Transverse colon (tissue), 4 donors: ENCODE data around the gene MACROH2A1. TPM values are rescaled to one million over a fixed set of nuclear protein-coding genes. Genes with fewer than 3 reads are reported as not detected.

Experiments used
- DNase-seq: peaks from one replicate; pipeline ENCODE4 v3.0.0-alpha.2; 2019
- H3K27ac ChIP-seq, 4 donors: fragments of 200-600 bp; sonication (generic); 2 replicates each; pipeline ENCODE4 v1.5.1; 2016 to 2018; ENCODE audit warnings: inconsistent platforms in 4 of 4
- H3K27me3 ChIP-seq: fragments of 200-600 bp; sonication (generic); 2 replicates; pipeline ENCODE4 v1.5.1; 2017; ENCODE audit warnings: inconsistent platforms
- H3K36me3 ChIP-seq, 4 donors: fragments of 200-600 bp; sonication (generic); 2 replicates each; pipeline ENCODE4 v1.5.1; 2017 to 2019; ENCODE audit warnings: inconsistent platforms in 4 of 4
- H3K4me1 ChIP-seq, 4 donors: fragments of 200-600 bp; sonication (generic); 2 replicates each; pipeline ENCODE4 v1.5.1; 2017 to 2020; ENCODE audit warnings: inconsistent platforms in 4 of 4
- H3K4me3 ChIP-seq, 4 donors: fragments of 200-600 bp; sonication (generic); 1 replicate in 1 of 4; 2 replicates in 3 of 4; pipeline versions ENCODE4 v1.5.1 to v1.6.1; 2017 to 2019; ENCODE audit warnings: inconsistent platforms in 4 of 4
- H3K9me3 ChIP-seq, 2 donors: fragments of 200-600 bp; sonication (generic); 2 replicates each; pipeline ENCODE4 v1.5.1; 2017 to 2019; ENCODE audit warnings: inconsistent platforms in 2 of 2
- CTCF ChIP-seq, 5 experiments: fragments of 200-600 bp in 3 of 5; fragments of 450-650 bp in 2 of 5; sonication (generic) in 3 of 5; IDR thresholded peaks; 1 replicate in 2 of 5; 2 replicates in 3 of 5; pipeline ENCODE4 v1.5.1; 2016 to 2017; ENCODE audit warnings: antibody characterized with exemption in 5 of 5, inconsistent platforms in 3 of 5, mild to moderate bottlenecking in 2 of 5, moderate library complexity in 1 of 5
- EP300 ChIP-seq: sonication (generic); formaldehyde crosslinking; IDR thresholded peaks from one replicate; pipeline ENCODE4 v1.6.1; 2017; ENCODE audit warnings: antibody characterized with exemption, low read depth
- POLR2A ChIP-seq: fragments of 450-650 bp; IDR thresholded peaks from one replicate; pipeline ENCODE4 v1.6.1; 2016; ENCODE audit warnings: antibody characterized with exemption, mild to moderate bottlenecking, moderate library complexity
- POLR2AphosphoS5 ChIP-seq, 3 donors: sonication (generic); formaldehyde crosslinking; IDR thresholded peaks; one replicate each; pipeline ENCODE4 v1.6.1; 2016; ENCODE audit warnings: antibody characterized with exemption in 3 of 3
- WGBS, 2 donors: methylation state at CpG; one replicate each; pipeline ENCODE4 v1.1.5; 2018; ENCODE audit warnings: low coverage in 1 of 2; 5-methylcytosine and 5-hydroxymethylcytosine counted together
- in situ Hi-C, 4 donors: fragments of 200-750 bp; cut with MboI; loops; one replicate each; pipeline versions ENCODE4 v1.15.0 to v1.15.1; 2017; ENCODE audit warnings: low sequenced_read_pairs in 3 of 4, low pct_ligation_motif_present in 1 of 4, low pct_unique_long_range_greater_than_20kb in 1 of 4
- intact Hi-C: fragments of 100-400 bp; cut with DNase I; formaldehyde crosslinking; loops from one replicate; pipeline ENCODE4 v1.15.1; 2023; ENCODE audit warnings: low total_unique reads
- total RNA-seq, 4 donors: library from RNA; depleted of rRNA; stranded (reverse); fragments of >200 nt; gene quantifications; one replicate each; pipeline ENCODE4 v1.1.0, GENCODE V29; 2016

The MACROH2A1 gene
- total RNA-seq, 4 donors from 2014 or later: 190 to 348 (median 314) TPM

DNA sequence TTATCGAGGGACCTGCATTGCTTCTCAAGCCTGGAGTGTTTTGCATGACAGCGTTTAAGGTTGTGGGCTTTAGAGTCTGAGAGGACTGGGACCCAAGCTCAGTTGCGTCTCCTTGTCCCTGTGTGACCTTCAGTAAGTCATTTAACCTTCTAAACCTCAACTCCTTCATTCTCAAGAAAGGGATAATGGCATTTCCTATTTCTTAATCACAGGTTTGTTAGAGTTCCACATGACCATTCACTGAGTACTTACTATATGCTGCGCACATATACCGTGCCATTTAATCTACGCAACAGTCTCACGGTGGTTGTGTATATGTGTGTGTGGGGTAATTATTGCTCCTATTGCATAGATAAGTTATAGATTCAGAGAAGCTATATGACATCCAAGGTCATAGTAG is 76.3 kb downstream of the MACROH2A1 start:
- no peak overlapping the region for H3K27ac ChIP-seq
- no peak overlapping the region for H3K4me3 ChIP-seq
- in situ Hi-C loops (no loop called here), intact Hi-C loops (no loop called here)
- H3K27me3 ChIP-seq: no peaks in the 10 kb centered on the region
- no peak for TF ChIP-seq CTCF (IDR thresholded peaks at IDR 0.05)
- TF ChIP-seq EP300: no peak
- no peak for TF ChIP-seq POLR2AphosphoS5 (IDR thresholded peaks at IDR 0.05)
- no peak for TF ChIP-seq POLR2A
- H3K9me3 ChIP-seq: no peaks in the 10 kb centered on the region
- no peaks in the 10 kb centered on the region for H3K36me3 ChIP-seq
- H3K4me1 ChIP-seq: peaks cover 3 to 13% (median 11%) of the 10 kb centered on the region in 4 donors
- no peak for DNase-seq
- 67 to 92% methylated on average over 2 to 7 of the region's 7 CpGs for WGBS, 2 donors

DNA sequence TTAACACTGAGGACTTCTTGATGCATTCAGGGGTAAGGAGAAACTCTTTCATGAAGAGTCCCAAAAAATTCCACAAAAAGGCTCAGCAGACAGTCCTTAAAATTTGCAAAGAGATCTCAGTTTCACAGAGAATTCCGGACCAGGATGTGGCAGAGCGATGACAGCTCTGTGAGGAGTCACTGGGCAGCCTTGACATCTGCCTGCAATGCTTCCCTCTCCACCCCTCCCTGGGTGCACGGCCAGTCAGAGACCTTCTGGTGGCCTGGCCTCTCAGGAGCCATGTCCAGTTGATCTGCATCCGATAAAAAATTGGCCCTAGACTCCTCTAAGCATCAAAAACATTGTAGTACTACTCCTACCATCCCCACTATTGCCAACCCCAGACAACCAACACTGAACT is 76.8 kb downstream of the MACROH2A1 start:
- Histone ChIP-seq H3K9me3 (no peaks in the 10 kb centered on the region), H3K27me3 (no peaks in the 10 kb centered on the region), H3K27ac (no peak overlapping the region), H3K36me3 (no peaks in the 10 kb centered on the region), H3K4me1 (peaks cover 3 to 13% (median 11%) of the 10 kb centered on the region in 4 donors), H3K4me3 (no peak overlapping the region)
- WGBS, 2 donors: 88 to 89% methylated on average over 3 to 4 of the region's 4 CpGs
- DNase-seq: no peak
- intact Hi-C loops (no loop called here), in situ Hi-C loops (no loop called here)
- TF ChIP-seq EP300 (no peak), POLR2AphosphoS5 (IDR thresholded peaks at IDR 0.05) (no peak), CTCF (IDR thresholded peaks at IDR 0.05) (no peak), POLR2A (no peak)

DNA sequence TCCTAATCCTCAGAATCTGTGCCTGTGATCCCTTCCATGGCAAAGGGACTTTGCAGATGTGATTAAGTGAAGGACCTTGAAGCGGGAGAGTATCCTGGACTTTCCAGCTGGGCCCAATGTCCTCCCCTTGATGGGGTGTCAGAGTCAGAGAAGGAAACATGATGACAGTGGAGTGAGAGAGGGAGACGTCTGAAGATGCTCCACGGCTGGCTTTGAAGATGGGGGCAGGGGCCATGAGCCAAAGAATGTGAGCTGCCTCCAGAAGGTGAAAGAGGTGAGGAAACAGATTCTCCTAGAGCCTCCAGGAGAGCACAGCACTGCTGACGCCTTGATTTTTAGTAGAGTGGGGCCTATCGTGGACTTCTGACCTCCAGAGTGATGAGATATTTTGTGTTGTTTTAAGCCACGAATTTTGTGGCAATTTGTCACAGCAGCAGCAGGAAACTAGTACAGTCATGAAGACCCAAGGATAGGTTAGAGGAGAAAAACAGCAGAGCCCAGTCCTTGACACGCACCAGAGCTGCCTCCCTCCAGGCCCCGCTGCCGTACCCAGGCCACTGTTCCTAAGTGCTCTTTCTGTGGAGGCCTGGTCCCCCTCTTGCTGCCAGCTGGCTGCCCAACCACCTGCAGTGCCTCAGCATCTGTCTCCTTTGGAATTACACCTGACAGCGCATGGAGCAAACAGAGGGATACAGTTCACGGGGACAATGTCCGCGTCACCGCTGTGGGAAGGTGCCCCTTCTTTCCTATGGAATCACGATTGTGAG is 78.1 kb downstream of the MACROH2A1 start:
- Histone ChIP-seq H3K27ac (no peak overlapping the region), H3K4me3 (no peak overlapping the region), H3K4me1 (peaks cover 3 to 13% (median 11%) of the 10 kb centered on the region in 4 donors), H3K9me3 (no peaks in the 10 kb centered on the region), H3K36me3 (no peaks in the 10 kb centered on the region), H3K27me3 (no peaks in the 10 kb centered on the region)
- TF ChIP-seq POLR2A (no peak), EP300 (no peak), CTCF (IDR thresholded peaks at IDR 0.05) (no peak), POLR2AphosphoS5 (IDR thresholded peaks at IDR 0.05) (no peak)
- in situ Hi-C loops (no loop called here), intact Hi-C loops (no loop called here)
- WGBS, 2 donors: 92 to 100% methylated on average over 1 to 15 of the region's 15 CpGs
- DNase-seq: no peak

- 86 to 94% methylated on average over 4 to 8 of the region's 8 CpGs for WGBS, 2 donors
- Histone ChIP-seq H3K27ac (no peak overlapping the region), H3K27me3 (no peaks in the 10 kb centered on the region), H3K4me3 (no peak overlapping the region), H3K36me3 (no peaks in the 10 kb centered on the region), H3K4me1 (peaks cover 3 to 12% (median 10%) of the 10 kb centered on the region in 4 donors), H3K9me3 (no peaks in the 10 kb centered on the region)
- TF ChIP-seq POLR2AphosphoS5 (IDR thresholded peaks at IDR 0.05): no peak
- peak in 2 of 5 experiments; percentile 6 to 15 for TF ChIP-seq CTCF (IDR thresholded peaks at IDR 0.05)
- no peak for TF ChIP-seq POLR2A
- TF ChIP-seq EP300: no peak
- DNase-seq: no peak
- in situ Hi-C loops: no loop called here
- intact Hi-C loops: no loop called here
These were observed 79.0 kb downstream of the MACROH2A1 start for GRCh38 chr5:135319928-135320606.
